NK-92 treated with Interleukin-12 subunit alpha and Interleukin-12 subunit beta, amount 100 ng/mL, for 24 hours (cell line): ENCODE data around the gene JUP.

Source experiments
- DNase-seq: peaks from one replicate; lab custom pipeline; 2025; lab: John Stamatoyannopoulos, UW

Gene JUP

GRCh38 chr17:41758601-41759000 lies 27.9 kb downstream of the JUP start:
- DNase-seq: no peak

DNA sequence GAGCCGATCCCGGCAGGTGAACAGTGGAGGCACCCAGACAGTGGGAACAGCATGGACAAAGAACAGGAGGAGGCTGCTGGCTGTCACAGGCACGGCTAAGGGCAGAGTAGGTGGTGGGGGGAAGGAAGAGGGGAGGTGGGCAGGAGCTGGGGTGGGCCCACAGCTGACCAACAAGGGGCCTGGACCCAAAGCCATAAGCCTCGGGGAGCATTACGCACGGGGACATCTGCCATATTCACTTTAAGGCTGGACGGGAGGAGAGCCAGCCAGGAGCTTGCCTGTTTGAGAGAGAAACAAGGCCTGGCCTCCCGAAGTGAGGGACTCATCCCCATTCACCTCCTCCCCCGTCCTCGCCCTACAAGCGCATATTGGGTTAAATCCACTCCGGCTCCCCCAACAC lies 32.4 kb downstream of the JUP start:
- no peak for DNase-seq

- no peak for DNase-seq
These were observed 35.2 kb downstream of the JUP start for GRCh38 chr17:41751288-41751687.

GRCh38 chr17:41750862-41751261 lies 35.6 kb downstream of the JUP start:
- no peak for DNase-seq

DNA sequence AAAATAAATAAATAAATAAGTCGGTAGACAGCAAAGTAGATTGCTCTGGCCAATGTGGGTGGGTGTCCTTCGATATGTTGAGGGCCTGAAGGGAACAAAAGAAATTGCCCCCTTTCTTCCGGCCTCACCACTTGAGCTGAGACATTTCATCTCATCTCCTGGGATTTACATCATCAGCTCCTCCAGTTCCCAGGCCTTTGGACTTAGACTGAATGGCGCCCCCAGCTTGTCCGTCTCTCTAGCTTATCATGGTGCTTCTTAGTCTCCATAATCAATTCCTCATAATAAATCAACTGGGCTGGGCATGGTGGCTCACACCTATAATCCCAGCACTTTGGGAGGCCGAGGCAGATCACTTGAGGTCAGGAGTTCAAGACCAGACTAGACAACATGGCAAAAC lies 38.2 kb downstream of the JUP start:
- DNase-seq: no peak

- no peak for DNase-seq
These were observed 44.8 kb downstream of the JUP start for GRCh38 chr17:41741709-41742108.

GRCh38 chr17:41740506-41740905 lies 46.0 kb downstream of the JUP start:
- no peak for DNase-seq

GRCh38 chr17:41739661-41740352 lies 46.7 kb downstream of the JUP start:
- DNase-seq: no peak

DNA sequence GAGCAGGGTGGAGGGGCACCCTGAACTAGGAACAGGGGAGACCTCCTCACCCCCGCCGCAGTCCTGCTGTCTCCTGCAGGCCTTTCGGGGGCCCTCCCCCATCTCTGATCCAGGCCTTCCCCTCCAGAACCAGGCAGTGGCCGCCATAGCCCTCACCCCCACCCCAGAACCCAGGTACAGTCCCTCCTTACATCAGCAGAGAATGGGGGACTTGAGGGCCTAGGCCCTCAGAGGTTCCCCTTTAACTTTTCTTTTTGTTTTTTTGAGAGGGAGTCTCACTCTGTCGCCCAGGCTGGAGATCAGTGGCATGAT lies 47.8 kb downstream of the JUP start:
- no peak for DNase-seq

GRCh38 chr17:41738077-41738800 lies 48.3 kb downstream of the JUP start:
- peak; percentile 55 for DNase-seq

DNA sequence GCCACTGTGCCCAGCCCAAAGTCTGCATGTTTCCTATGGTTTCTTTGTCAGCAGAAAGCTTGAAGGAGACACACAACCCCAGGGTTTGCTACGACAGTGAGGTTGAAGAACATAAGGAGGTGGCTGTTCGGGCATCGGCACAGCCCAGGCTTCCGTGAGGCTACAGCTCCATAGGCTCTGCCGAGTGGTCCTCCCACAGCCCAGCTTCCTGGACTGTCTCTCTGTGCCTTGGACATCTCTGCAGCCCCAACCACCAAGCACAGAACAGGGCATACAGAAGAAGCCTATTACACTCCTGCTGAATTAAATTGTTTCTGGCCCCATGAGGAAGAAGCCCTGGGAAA lies 48.9 kb downstream of the JUP start:
- no peak for DNase-seq

DNA sequence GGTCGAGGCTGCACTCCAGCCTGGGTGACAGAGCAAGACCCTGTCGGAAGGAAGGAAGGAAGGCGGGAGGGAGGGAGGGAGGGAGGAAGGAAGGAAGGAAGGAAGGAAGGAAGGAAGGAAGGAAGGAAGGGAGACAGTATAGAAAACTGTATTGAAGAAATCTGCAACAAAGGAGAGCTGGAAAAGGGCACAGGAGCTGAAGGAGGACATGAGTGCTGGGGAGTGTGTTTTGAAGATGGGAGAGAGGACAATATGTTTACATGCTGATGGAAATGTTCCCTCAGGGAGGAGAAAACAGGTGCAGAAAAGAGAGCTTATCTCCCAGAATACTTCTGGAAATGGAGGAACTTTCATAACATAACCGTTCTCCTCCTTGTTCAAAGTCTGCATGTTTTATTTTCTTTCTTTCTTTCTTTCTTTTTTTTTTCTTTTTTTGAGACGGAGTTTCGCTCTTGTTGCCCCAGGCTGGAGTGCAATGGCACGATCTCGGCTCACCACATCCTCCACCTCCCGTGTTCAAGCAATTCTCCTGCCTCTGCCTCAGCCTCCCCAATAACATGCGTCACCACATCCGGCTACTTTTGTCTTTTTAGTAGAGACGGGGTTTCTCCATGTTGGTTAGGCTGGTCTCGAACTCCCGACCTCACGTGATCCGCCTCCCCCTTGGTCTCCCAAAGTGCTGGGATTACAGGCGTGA lies 49.4 kb downstream of the JUP start:
- DNase-seq: no peak

- no peak for DNase-seq
These were observed 50.8 kb downstream of the JUP start for GRCh38 chr17:41735744-41736143.

GRCh38 chr17:41734949-41735313 lies 51.6 kb downstream of the JUP start:
- DNase-seq: no peak

DNA sequence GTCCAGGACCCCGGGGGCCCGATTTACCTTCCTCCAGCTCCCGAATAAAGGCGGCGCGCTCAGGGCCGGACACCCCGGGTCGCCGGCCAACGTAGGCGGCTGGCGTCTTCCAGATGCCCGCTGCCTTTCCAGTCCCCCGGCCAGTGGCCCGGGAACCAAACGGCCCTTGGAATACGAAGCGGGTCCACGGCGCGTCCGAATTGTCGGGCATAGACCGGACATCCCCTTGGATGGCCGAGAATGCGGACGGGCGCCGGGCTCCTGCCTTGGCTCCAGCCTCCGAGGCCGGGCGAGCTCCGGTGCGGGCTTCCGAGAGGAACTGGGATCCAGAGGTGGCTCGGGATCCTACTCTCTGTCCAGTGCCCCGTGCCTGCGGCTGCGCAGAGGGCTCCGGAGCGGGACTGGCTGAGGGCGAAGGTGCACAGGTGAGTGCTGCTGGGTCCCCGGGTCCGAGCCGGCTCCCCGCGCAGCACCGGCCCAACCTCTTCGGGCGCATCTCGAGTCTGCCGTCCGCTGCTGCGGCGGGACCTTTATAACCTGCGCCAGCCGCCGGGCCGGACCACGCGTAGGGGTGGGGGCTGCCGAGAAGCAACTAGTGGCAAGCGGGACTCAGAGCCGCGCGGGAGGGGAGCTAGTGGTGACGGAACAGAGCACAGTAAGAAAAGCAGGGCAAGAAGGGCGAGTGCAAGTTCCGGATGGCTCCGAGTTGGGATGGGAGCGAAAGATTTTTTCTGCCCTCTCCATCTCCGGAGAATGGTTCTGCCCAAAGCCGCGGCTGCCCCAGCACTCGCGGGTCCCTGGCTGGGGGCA lies 52.2 kb downstream of the JUP start, which contains the start of gene HAP1:
Gene HAP1 (minus strand): TSS at position 505 of the 810 bp plus-strand sequence. CDS start 9 bp downstream, at position 496.
- DNase-seq: no peak

DNA sequence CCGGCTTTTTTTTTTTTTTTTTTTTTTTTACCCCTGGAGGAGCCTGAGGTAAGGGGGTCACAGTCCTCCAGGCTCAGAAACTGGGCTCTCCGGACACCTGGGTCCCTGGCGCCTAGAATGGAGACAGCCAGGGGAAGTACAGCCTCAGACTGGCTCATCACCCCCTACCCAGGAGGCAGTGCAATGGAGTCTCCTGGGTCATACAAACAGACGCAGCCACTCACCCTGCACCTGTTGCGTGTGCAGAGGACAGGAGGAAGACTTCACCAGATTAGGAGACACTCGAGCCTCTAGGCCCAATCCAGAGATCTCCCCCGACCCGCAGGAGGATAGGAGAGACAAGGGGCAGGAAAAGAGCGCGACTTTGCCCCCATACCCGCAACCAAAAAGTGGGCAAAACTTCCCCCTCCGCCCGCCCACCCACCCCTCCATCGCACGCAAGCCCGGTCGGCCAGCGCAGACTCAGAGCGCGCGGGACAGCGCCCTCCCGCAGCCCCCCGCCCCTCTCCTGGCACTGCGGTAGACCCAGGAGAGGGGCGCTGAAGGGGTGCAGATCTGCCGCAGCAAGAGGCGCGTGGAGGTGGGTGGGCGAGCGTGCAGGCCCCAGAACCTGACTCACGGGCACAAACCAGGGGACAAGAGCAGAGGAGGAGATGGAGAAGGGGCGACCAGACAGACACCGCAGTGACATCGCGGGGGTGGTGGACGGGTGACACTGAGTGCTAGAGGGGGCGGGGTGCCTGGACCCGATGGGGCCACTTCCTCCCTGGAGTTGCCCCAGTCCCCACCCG lies 53.0 kb downstream of the JUP start:
- DNase-seq: no peak

DNA sequence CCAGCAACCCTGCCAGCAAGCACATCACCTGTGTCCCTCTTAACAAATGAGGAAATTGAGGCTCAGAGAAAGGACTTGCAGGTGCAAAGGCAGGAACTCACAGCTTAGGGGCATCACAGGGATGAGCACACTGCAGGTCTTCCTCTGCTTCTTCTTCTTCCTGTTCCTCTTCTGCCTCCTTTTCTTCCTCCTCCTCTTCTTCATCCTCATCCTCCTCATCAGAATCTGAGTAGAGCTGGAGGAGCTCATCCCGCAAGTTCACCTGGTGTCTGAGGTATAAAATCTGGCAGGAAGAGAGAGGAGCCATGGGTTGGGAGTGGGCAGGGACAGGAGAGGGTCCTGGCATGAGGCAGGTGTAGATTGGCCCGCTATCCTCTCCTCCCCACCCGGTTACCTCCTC lies 54.7 kb downstream of the JUP start:
- no peak for DNase-seq

- DNase-seq: no peak
These were observed 56.0 kb downstream of the JUP start for GRCh38 chr17:41730479-41730878.

GRCh38 chr17:41728056-41728455 lies 58.5 kb downstream of the JUP start:
- DNase-seq: no peak

GRCh38 chr17:41725134-41725533 lies 61.4 kb downstream of the JUP start:
- no peak for DNase-seq

- no peak for DNase-seq
These were observed 61.9 kb downstream of the JUP start for GRCh38 chr17:41724476-41725050.
